Globus pallidus (tissue), 1 donor: Measurements from ENCODE around the gene CASQ1.

Experiments
- DNase-seq: peaks from one replicate; pipeline ENCODE4 v3.0.0-alpha.2; 2015; ENCODE audit warnings: low spot score

CASQ1 gene

DNA sequence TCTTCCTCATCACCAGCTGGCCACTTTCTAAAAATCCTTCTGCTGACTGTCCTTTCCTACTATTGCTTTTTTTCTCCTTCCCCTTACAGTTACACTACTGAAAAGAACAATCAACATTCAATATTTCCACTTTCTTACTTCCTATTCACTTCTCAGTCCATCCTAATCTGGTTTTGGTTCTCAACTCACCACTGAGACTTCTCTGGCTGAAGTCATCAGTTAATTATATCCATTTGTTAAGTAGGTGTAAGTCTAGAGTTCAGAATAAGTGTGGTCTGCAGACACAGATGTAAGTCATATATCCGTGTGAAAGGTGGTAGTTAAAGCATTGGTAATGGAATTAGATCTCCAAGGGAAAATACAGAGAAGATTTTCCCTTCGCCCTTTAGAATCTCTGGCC lies 36.2 kb downstream of the CASQ1 start:
- no peak for DNase-seq

DNA sequence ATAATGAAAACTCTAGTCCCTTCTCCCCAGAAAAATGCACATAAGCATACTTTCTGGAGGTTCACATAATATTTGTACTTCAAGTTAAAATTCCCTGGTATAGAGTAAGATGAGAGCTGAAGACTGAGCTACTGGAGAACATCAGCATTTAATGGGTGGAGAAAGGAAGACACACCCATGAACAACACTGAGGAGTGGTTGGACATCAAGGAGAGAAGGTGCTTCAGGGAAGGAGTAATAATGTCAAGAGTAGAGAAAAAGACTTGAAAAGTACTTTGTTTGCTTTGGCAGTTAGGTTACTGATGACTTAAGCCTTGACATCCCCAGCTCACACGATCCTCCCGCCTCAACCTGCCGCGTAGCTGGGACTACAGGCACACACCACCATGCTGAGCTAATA lies 36.7 kb downstream of the CASQ1 start:
- no peak for DNase-seq

DNA sequence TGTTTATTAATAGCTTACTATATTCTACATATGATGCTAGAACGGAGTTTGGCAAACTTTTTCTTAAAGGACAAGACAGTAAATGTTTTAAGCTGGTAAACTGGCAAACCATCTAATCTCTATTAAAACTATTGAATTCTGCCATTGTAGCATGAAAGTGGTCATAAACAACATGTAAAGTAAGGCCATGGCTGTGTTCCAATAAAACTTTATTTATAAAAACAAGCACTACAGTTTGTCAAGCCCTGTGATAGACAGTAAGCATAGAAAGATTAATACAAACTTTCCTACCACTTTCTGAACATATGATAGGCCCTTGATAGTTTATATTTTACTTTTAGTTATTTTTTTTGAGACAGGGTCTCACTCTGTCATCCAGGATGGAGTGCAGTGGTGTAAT lies 37.2 kb downstream of the CASQ1 start:
- DNase-seq = no peak

DNA sequence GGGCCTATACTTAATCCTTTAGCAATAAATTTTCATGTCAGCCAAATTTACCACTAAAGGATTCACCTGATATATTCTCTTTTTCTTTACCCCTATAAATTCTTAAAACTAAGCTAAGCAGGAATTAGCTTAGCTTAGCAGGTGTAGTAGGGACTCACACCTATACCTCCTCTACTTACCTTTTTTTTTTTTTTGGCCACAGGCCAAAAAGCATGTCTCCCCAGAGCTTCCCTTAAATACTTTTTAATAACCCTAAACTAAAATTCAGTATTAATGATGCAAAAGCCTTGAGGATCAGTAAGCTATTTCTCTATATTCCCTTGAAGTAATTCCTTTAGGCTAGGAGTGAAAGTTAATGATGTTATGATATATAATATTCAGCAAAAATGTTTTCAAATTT lies 38.1 kb downstream of the CASQ1 start:
- no peak for DNase-seq

DNA sequence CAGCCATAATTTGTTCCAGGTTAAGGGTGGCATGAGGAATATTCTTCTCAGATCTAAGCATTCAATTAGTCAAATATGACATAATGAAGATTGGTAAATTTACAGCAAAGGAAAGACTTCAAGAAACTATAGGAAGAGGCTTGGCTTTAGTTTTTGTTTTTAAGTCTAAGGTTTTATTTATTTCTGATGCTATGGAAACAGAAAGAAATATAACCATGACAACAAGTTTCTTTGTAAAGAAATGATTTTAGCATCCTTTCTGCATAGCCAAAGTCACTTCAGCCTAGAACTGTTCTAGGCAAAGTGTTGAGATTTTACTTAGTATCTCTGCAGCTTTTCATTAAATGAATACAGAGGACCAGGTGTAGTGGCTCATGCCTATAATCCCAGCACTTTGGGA lies 42.5 kb downstream of the CASQ1 start:
- DNase-seq = no peak

DNA sequence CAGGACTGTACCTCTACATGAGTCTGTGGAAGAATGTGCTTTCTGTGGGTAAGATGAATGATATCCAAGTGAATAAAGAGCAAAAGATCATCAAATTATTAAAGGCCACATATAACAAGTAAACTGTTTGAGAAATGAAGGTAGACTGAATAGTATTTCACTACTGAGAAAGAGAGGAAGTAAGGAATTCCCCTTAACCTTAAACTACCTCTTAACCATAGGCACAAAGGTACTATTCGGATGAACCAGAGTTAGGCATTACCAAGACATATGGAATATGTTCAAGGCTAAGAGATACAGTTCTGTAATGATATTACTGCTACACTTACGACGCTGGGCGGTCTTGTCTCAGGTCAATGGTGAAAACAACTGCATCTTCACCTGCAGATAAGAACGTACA lies 46.4 kb downstream of the CASQ1 start:
- no peak for DNase-seq

DNA sequence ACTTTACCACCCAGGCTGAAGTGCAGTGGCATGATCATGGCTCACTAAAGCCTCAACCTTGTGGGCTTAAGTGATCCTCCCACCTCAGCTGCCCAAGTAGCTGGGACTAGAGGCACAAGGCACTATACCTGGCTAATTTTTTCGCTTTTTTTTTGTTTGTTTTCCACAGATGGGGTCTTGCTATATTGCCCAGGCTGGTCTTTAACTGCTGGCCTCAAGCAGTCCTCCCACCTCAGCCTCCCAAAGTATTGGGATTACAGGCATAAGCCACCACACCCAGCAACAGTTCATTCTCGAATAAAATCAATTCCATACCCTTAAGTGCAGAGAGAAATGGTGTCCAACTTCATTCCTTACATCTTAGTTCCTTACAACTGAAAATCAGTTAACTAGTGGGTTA lies 47.2 kb downstream of the CASQ1 start:
- no peak for DNase-seq

DNA sequence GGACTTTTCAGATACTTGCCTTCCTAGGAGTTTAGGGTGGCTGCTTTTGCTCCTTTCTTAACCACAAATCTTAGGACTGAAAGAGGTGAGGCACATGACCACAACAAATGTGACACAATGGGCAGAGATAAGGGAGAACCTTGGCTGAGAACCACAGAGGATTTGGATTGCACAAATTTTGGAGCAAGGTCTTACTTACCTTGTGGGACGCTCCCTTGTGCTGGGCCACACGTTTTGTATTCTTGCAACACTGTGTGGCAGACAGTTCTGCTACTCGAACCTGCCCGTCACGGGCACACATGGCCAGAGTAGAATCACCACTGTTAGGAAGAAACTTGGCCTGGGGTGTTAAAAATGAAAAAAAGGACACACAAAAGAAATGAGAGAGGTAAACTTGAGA lies 48.0 kb downstream of the CASQ1 start:
- no peak for DNase-seq

DNA sequence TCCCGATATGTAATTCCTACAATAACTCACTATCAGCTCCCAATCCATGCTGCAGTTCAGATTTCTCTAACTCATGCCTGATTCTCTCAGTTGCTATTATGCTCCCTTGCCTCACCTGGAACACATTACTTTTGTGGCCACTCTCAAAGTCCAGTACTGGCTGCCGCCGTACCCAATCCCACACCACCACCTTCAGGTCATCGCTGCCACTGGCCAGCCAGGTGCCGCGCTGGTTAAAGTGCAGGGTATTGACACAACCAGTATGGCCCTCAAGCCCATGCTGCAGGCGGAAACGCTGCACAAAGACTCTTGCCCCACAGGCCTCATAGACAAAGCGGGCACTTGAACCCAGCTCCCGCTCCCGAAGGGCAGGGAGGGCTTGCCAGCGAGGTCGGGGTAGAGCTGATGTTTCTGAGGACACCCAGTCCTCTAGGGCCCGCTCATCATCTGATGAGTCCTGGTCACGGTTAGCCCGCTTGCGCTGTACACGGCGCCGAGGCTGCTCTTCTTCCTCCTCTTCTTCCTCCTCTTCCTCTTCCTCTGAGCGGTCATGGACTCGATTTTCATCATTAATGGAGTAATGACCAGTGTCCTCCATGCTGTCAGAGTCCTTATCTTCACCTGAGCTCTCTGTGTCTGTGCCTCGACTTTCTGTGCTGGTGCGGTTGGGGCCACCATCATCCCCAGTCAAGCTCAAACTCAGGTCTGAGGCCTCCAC lies 49.4 kb downstream of the CASQ1 start:
- DNase-seq = no peak

DNA sequence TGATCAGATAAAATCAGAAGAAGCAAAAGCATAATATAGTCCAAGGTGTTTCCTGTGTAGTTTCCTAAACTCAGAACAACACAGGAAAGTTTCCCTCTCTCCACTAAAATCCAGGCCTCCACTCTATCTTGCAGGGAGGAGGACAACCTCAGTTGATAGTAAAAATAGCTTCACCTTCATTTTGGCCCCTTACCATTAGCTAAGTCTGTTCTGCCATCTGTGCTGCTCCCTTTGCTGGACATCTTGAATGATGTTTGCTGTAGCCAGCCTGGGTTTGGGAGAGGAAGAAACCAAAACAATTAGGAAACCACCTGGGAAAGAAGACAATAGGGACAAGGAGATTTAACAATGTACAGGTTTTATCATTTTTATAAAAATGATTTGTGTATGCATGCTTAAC lies 53.4 kb downstream of the CASQ1 start:
- DNase-seq = no peak

DNA sequence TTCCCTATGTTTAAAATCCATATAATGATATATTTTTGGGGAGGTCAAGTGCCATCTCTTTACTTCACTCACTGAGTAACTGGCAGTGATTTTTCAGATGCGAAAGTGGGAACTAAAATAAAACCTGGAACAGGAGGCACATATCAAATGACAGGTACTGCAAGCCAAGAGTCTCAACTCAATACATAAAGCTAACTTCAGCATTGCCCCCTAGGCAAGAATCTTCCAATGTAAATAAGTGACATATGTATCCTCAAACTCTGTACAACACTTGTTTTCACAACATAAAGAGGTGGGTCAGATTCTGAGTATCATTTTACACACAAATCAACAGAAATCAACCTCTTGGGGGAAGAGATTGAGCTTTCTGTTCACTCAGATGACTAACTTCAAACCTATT lies 53.8 kb downstream of the CASQ1 start:
- DNase-seq = no peak

DNA sequence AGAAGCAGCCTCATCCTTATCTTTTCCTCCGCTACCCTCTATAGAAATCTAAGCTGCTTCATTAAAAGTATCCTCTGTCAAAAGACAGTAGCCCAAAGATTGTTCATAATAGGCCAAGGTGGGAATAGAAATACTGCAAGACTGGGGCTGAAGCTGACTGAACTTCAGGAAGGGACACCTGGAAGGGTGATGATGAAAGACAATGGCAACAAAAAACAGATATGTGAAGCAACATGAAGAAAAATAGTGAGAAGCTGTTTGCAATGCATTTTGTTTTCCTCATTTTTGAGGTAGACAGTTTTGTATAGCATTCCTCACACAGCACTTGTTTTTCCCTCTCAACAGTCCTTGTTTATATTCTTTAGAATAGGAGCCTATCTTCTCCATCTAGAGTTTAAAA lies 55.1 kb downstream of the CASQ1 start:
- no peak for DNase-seq

DNA sequence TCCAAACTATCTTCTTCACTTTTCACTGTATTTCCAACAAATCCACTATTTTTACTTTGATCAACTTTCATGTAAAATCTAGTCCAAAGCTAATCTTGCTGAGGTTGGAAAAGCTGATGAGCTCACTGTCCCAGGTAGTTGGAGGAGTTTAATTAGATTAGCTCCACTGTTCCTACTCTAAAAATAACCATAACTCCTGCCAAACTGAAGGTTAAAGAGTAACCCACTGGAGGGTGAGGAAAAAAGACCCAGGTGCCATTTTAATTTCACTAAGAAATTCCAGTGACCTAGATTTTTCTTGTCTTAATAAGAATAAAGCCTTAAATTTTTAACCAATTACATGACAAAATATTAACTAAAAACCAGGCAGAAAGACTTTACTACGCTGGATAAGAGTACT lies 56.7 kb downstream of the CASQ1 start:
- DNase-seq = no peak

DNA sequence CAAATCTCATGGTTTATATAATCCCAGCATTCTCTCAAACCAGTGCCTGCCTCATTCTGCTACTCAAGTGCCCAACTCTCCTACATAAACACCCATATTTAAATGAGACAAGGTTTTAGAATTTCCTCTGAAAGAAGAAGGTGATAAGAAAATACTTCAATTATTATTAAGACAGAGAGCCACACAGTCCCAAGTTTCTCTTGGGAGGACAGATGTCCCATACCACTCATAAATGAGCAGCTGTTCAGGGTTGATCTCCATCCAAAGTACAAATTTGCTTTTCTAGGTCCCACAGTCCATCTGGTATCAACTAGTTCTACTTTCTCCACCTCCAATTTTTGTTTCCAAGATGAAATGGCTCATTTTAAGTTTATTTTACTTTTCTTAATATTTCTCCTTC lies 60.6 kb downstream of the CASQ1 start:
- peak; percentile 6 for DNase-seq
